Activated T-helper 17 cell treated with anti-CD3 and anti-CD28 coated beads, Interleukin-2, amount 50 U/mL, for 72 hours (primary cell): ENCODE results near the gene SHISA2. TPM values are rescaled to one million over a fixed set of nuclear protein-coding genes. Genes with fewer than 3 reads are reported as not detected.

Source experiments
- ATAC-seq: fragments of 150-1000 bp; cut with Tn5 transposase; replicated peaks from 2 replicates; pipeline ENCODE4 v1.10.0; 2021; ENCODE audit warnings: mild to moderate bottlenecking, moderate library complexity
- H3K27ac Mint-ChIP-seq: one replicate; pipeline ENCODE4 v1.8.0; 2022; ENCODE audit warnings: mixed read lengths
- H3K27me3 Mint-ChIP-seq: one replicate; pipeline ENCODE4 v1.8.0; 2022; ENCODE audit warnings: mixed read lengths
- H3K36me3 Mint-ChIP-seq: one replicate; pipeline ENCODE4 v1.8.0; 2022; ENCODE audit warnings: low read depth, mild to moderate bottlenecking, mixed read lengths
- H3K4me1 Mint-ChIP-seq: one replicate; pipeline ENCODE4 v1.8.0; 2022; ENCODE audit warnings: mixed read lengths
- H3K4me3 Mint-ChIP-seq: one replicate; pipeline ENCODE4 v1.8.0; 2022; ENCODE audit warnings: mild to moderate bottlenecking, mixed read lengths
- H3K9me3 Mint-ChIP-seq: one replicate; pipeline ENCODE4 v1.8.0; 2022; ENCODE audit warnings: mixed read lengths
- total RNA-seq, 2 donors: library from RNA; stranded (reverse); gene quantifications; one replicate each; pipeline ENCODE4 v1.2.3, GENCODE V29; 2022

SHISA2 gene
- total RNA-seq, 2 donors from 2014 or later: 0.13 to 0.30 TPM

GRCh38 chr13:26060357-26060756 is 8.5 kb upstream of the SHISA2 start:
- H3K9me3 Mint-ChIP-seq: no peaks in the 10 kb centered on the region
- no peak overlapping the region for H3K4me3 Mint-ChIP-seq
- H3K27me3 Mint-ChIP-seq: peaks cover 5% of the 10 kb centered on the region
- H3K27ac Mint-ChIP-seq: no peak overlapping the region
- ATAC-seq: no peak
- no peaks in the 10 kb centered on the region for H3K4me1 Mint-ChIP-seq
- H3K36me3 Mint-ChIP-seq: no peaks in the 10 kb centered on the region

- Mint-ChIP-seq H3K27ac (no peak overlapping the region), H3K4me1 (no peaks in the 10 kb centered on the region), H3K9me3 (no peaks in the 10 kb centered on the region), H3K27me3 (peaks cover 5% of the 10 kb centered on the region), H3K4me3 (no peak overlapping the region), H3K36me3 (no peaks in the 10 kb centered on the region)
- no peak for ATAC-seq
Observed at GRCh38 chr13:26058704-26059103, 6.9 kb upstream of the SHISA2 start.

- ATAC-seq: no peak
- H3K9me3 Mint-ChIP-seq: no peaks in the 10 kb centered on the region
- peaks cover 10% of the 10 kb centered on the region for H3K4me1 Mint-ChIP-seq
- H3K36me3 Mint-ChIP-seq: no peaks in the 10 kb centered on the region
- H3K4me3 Mint-ChIP-seq: no peak overlapping the region
- no peak overlapping the region for H3K27ac Mint-ChIP-seq
- H3K27me3 Mint-ChIP-seq: peaks cover 10% of the 10 kb centered on the region
Observed at GRCh38 chr13:26054896-26055295, 3.1 kb upstream of the SHISA2 start.

GRCh38 chr13:26053418-26053980 is 1.7 kb upstream of the SHISA2 start:
- no peaks in the 10 kb centered on the region for H3K36me3 Mint-ChIP-seq
- peaks cover 10% of the 10 kb centered on the region for H3K4me1 Mint-ChIP-seq
- H3K4me3 Mint-ChIP-seq: no peak overlapping the region
- H3K27ac Mint-ChIP-seq: no peak overlapping the region
- no peaks in the 10 kb centered on the region for H3K9me3 Mint-ChIP-seq
- peak; percentile 55 for ATAC-seq
- H3K27me3 Mint-ChIP-seq: peaks cover 19% of the 10 kb centered on the region

- H3K4me3 Mint-ChIP-seq: peak overlapping the region; percentile 61
- no peaks in the 10 kb centered on the region for H3K36me3 Mint-ChIP-seq
- H3K27me3 Mint-ChIP-seq: peaks cover 20% of the 10 kb centered on the region
- ATAC-seq: no peak
- peaks cover 10% of the 10 kb centered on the region for H3K4me1 Mint-ChIP-seq
- no peaks in the 10 kb centered on the region for H3K9me3 Mint-ChIP-seq
- H3K27ac Mint-ChIP-seq: no peak overlapping the region
Observed at GRCh38 chr13:26052337-26052736, 521 bp upstream of the SHISA2 start.

- H3K4me1 Mint-ChIP-seq: peaks cover 10% of the 10 kb centered on the region
- H3K27ac Mint-ChIP-seq: no peak overlapping the region
- H3K4me3 Mint-ChIP-seq: no peak overlapping the region
- H3K36me3 Mint-ChIP-seq: no peaks in the 10 kb centered on the region
- ATAC-seq: peak; percentile 16
- H3K27me3 Mint-ChIP-seq: peaks cover 24% of the 10 kb centered on the region
- H3K9me3 Mint-ChIP-seq: no peaks in the 10 kb centered on the region
Observed at GRCh38 chr13:26051231-26051656, 572 bp downstream of the SHISA2 start.

- peaks cover 24% of the 10 kb centered on the region for H3K27me3 Mint-ChIP-seq
- H3K4me3 Mint-ChIP-seq: no peak overlapping the region
- ATAC-seq: no peak
- H3K36me3 Mint-ChIP-seq: no peaks in the 10 kb centered on the region
- H3K27ac Mint-ChIP-seq: no peak overlapping the region
- H3K4me1 Mint-ChIP-seq: peaks cover 10% of the 10 kb centered on the region
- no peaks in the 10 kb centered on the region for H3K9me3 Mint-ChIP-seq
Observed at GRCh38 chr13:26050568-26051230, 1.1 kb downstream of the SHISA2 start.

GRCh38 chr13:26048741-26049140 is 3.1 kb downstream of the SHISA2 start:
- Mint-ChIP-seq H3K27me3 (peaks cover 24% of the 10 kb centered on the region), H3K27ac (no peak overlapping the region), H3K9me3 (no peaks in the 10 kb centered on the region), H3K36me3 (no peaks in the 10 kb centered on the region), H3K4me3 (no peak overlapping the region), H3K4me1 (peaks cover 10% of the 10 kb centered on the region)
- no peak for ATAC-seq

GRCh38 chr13:26047040-26047439 is 4.8 kb downstream of the SHISA2 start:
- no peak for ATAC-seq
- Mint-ChIP-seq H3K27me3 (peaks cover 24% of the 10 kb centered on the region), H3K4me3 (no peak overlapping the region), H3K9me3 (no peaks in the 10 kb centered on the region), H3K27ac (no peak overlapping the region), H3K4me1 (peaks cover under 1% of the 10 kb centered on the region), H3K36me3 (no peaks in the 10 kb centered on the region)

- no peak for ATAC-seq
- Mint-ChIP-seq H3K27ac (no peak overlapping the region), H3K4me3 (no peak overlapping the region), H3K4me1 (no peaks in the 10 kb centered on the region), H3K36me3 (no peaks in the 10 kb centered on the region), H3K9me3 (no peaks in the 10 kb centered on the region), H3K27me3 (peaks cover 24% of the 10 kb centered on the region)
Observed at GRCh38 chr13:26046639-26047038, 5.2 kb downstream of the SHISA2 start.

- ATAC-seq: no peak
- peaks cover 24% of the 10 kb centered on the region for H3K27me3 Mint-ChIP-seq
- no peaks in the 10 kb centered on the region for H3K4me1 Mint-ChIP-seq
- no peak overlapping the region for H3K4me3 Mint-ChIP-seq
- H3K9me3 Mint-ChIP-seq: no peaks in the 10 kb centered on the region
- no peaks in the 10 kb centered on the region for H3K36me3 Mint-ChIP-seq
- H3K27ac Mint-ChIP-seq: no peak overlapping the region
Observed at GRCh38 chr13:26045142-26045541, 6.7 kb downstream of the SHISA2 start.

- Mint-ChIP-seq H3K27me3 (peaks cover 14% of the 10 kb centered on the region), H3K27ac (no peak overlapping the region), H3K4me1 (no peaks in the 10 kb centered on the region), H3K4me3 (no peak overlapping the region), H3K36me3 (no peaks in the 10 kb centered on the region), H3K9me3 (no peaks in the 10 kb centered on the region)
- no peak for ATAC-seq
Observed at GRCh38 chr13:26042785-26043184, 9.0 kb downstream of the SHISA2 start.

GRCh38 chr13:26041444-26041843 is 10.4 kb downstream of the SHISA2 start:
- no peak for ATAC-seq
- Mint-ChIP-seq H3K27ac (no peak overlapping the region), H3K9me3 (no peaks in the 10 kb centered on the region), H3K36me3 (no peaks in the 10 kb centered on the region), H3K27me3 (peaks cover 4% of the 10 kb centered on the region), H3K4me1 (no peaks in the 10 kb centered on the region), H3K4me3 (no peak overlapping the region)

GRCh38 chr13:26038931-26039475 is 12.8 kb downstream of the SHISA2 start:
- no peak for ATAC-seq
- H3K27me3 Mint-ChIP-seq: peaks cover 8% of the 10 kb centered on the region
- H3K4me1 Mint-ChIP-seq: no peaks in the 10 kb centered on the region
- no peaks in the 10 kb centered on the region for H3K9me3 Mint-ChIP-seq
- no peak overlapping the region for H3K4me3 Mint-ChIP-seq
- no peak overlapping the region for H3K27ac Mint-ChIP-seq
- no peaks in the 10 kb centered on the region for H3K36me3 Mint-ChIP-seq

GRCh38 chr13:26037302-26037701 is 14.5 kb downstream of the SHISA2 start:
- no peaks in the 10 kb centered on the region for H3K36me3 Mint-ChIP-seq
- peaks cover 7% of the 10 kb centered on the region for H3K27me3 Mint-ChIP-seq
- no peaks in the 10 kb centered on the region for H3K9me3 Mint-ChIP-seq
- no peak overlapping the region for H3K27ac Mint-ChIP-seq
- H3K4me3 Mint-ChIP-seq: no peak overlapping the region
- H3K4me1 Mint-ChIP-seq: no peaks in the 10 kb centered on the region
- no peak for ATAC-seq
